PFSK-1 (cell line): ENCODE results near the gene DGUOK.

ENCODE experiments used
- FOXP2 ChIP-seq: optimal IDR thresholded peaks from 2 replicates; pipeline ENCODE3; 2011; ENCODE audit warnings: borderline replicate concordance, control low read depth, inconsistent platforms; ENCODE audit not compliant: insufficient read depth; ENCODE audit errors: extremely low read length, extremely low read depth
- POLR2AphosphoS5 ChIP-seq: IDR thresholded peaks from 2 replicates; pipeline ENCODE4 v1.6.1; 2012; ENCODE audit warnings: low read depth, mild to moderate bottlenecking, control low read depth, low read length, moderate library complexity
- REST ChIP-seq, 2 experiments: IDR thresholded peaks; 2 replicates each; pipeline versions ENCODE4 v1.6.1 to v1.8.0; 2011 to 2012; ENCODE audit warnings: low read depth in 2 of 2, low read length in 2 of 2, control low read depth in 1 of 2, inconsistent platforms in 1 of 2, mild to moderate bottlenecking in 1 of 2, moderate library complexity in 1 of 2; ENCODE audit not compliant: insufficient read depth in 1 of 2
- SIN3A ChIP-seq: IDR thresholded peaks from 2 replicates; pipeline ENCODE4 v1.6.1; 2012; ENCODE audit warnings: mild to moderate bottlenecking, low read length, moderate library complexity, borderline replicate concordance; ENCODE audit not compliant: insufficient read depth
- TAF1 ChIP-seq: IDR thresholded peaks from 2 replicates; pipeline ENCODE4 v1.6.1; 2012; ENCODE audit warnings: low read length, control low read depth, borderline replicate concordance; ENCODE audit not compliant: insufficient read depth

DGUOK gene

GRCh38 chr2:73888388-73888787 lies 38.3 kb upstream of the DGUOK start:
- TF ChIP-seq TAF1 (no peak), SIN3A (no peak), FOXP2 (no peak), POLR2AphosphoS5 (no peak), REST (IDR thresholded peaks at IDR 0.05; ENCODE audit: insufficient read depth in 1 of 2, low read depth in 2 of 2, low read length in 2 of 2) (no peak)

GRCh38 chr2:73889206-73889605 lies 37.5 kb upstream of the DGUOK start:
- TF ChIP-seq FOXP2: no peak
- no peak for TF ChIP-seq TAF1
- no peak for TF ChIP-seq POLR2AphosphoS5
- no peak for TF ChIP-seq REST (IDR thresholded peaks at IDR 0.05; ENCODE audit: insufficient read depth in 1 of 2, low read depth in 2 of 2, low read length in 2 of 2)
- TF ChIP-seq SIN3A: no peak

- TF ChIP-seq TAF1 (no peak), REST (IDR thresholded peaks at IDR 0.05; ENCODE audit: insufficient read depth in 1 of 2, low read depth in 2 of 2, low read length in 2 of 2) (no peak), POLR2AphosphoS5 (no peak), FOXP2 (no peak), SIN3A (no peak)
Measured at GRCh38 chr2:73890301-73891092, 36.2 kb upstream of the DGUOK start.

GRCh38 chr2:73891276-73891901 lies 35.3 kb upstream of the DGUOK start:
- no peak for TF ChIP-seq SIN3A
- TF ChIP-seq FOXP2: no peak
- no peak for TF ChIP-seq REST (IDR thresholded peaks at IDR 0.05; ENCODE audit: insufficient read depth in 1 of 2, low read depth in 2 of 2, low read length in 2 of 2)
- no peak for TF ChIP-seq POLR2AphosphoS5
- no peak for TF ChIP-seq TAF1
